Fibroblast of skin of right quadriceps (primary cell): Measurements from ENCODE around the gene CRHR2.
"Not testable (repeated sequence)": the region's sequence is repeated elsewhere in the genome, so short reads cannot be mapped to it uniquely, and the experiment has no call there.

Experiments
- DNase-seq: peaks from one replicate; pipeline ENCODE4 v3.0.0-alpha.2; 2013

Gene CRHR2

DNA sequence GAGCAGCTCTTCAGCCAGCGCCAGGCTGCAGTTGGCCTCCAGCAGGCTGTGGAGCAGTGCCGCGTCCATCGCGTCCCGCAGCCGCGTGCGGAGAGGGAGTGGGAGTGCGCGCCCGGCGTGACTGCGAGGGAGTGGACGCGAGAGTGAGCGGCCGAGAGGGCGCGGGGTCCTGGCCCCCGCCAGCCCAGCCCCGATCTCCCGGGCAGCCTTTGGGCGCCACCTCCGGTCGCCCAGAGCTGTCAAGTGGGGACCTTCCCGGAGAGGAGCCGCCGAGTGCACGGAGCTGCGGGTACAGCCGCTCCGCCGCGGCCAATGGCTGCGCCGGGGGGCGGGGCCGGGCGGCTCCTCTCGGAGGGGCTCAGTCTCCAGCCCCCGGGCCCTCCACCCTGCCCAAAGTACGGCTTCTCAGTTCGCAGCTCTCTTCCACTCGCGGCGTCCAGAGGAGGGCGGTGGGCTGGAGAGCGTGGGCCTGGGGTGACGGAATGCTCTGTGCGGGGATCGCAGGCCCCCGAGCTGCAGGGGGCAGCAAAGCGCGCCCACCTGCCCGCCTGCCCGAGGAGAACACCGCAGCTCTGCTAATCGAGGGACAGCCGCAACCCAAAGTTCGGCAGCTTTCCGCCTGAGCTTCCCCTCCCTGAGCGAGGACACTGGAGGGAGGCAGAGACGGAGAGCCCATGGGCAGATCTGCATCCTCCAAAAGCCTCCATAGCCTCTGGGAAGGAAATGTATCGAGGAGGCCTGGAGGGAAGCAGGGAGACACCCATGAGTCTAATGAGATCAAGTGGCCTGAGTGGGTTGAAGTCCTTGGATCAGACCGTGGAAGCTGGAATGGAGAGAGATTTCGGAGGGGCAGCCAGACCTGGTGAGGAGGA lies at the start of gene CRHR2:
Gene CRHR2, minus strand, starts transcription at position 245 of the 872 bp plus-strand sequence. Its CDS starts 176 bp downstream, at position 69.
- DNase-seq, result no peak

GRCh38 chr7:30731581-30731980 lies 49.3 kb upstream of the CRHR2 start:
- DNase-seq, result no peak

- no peak for DNase-seq
Measured at GRCh38 chr7:30730996-30731395, 48.7 kb upstream of the CRHR2 start.

GRCh38 chr7:30730097-30730496 lies 47.8 kb upstream of the CRHR2 start:
- no peak for DNase-seq

- no peak for DNase-seq
Measured at GRCh38 chr7:30729642-30730041, 47.4 kb upstream of the CRHR2 start.

- no peak for DNase-seq
Measured at GRCh38 chr7:30728591-30729100, 46.4 kb upstream of the CRHR2 start.

DNA sequence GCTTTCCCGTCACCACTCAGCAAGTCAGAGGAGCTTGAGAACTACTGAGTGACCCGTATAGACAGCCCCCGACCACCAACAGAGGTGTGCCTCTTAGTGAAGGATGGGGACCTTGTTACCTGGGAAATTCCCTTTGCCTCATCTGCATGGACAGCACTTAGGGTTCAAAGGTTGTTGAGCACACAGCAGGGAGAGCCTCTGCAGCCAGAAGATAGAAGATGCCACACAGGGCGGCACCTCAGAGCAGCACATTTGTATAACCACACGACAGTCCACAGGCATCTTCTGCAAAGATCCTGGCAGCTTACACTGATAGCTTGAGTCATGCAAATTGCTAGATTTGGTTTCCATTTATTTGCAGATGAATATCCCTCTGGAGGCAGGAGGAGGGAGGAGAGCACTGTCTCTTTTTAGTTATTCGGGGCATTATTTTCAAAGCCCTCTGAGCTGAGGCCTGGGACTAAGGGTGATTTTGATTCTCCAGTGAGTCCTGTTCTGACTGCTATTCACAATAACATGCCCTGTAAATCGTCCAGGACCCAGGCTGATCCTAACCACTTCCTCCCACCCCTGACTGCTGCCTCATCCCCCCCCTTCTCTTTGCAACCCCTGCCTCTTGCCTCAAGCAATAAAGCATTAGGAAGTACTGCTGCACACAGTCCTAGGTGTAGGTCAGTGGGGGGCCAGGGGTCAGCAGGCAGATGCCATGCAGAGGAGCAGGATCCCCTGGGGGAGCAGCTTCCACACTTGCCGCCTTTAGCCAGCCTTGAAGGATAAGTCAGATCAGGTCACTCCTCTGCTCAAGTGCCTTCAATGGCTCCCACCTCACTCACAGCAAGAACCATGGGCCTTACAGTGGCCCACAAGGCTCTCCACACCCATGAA lies 45.0 kb upstream of the CRHR2 start:
- DNase-seq, result peak; percentile 11

- no peak for DNase-seq
Measured at GRCh38 chr7:30726296-30727006, 44.2 kb upstream of the CRHR2 start.

GRCh38 chr7:30723776-30724175 lies 41.5 kb upstream of the CRHR2 start:
- no peak for DNase-seq

GRCh38 chr7:30722671-30723070 lies 40.4 kb upstream of the CRHR2 start:
- DNase-seq, result no peak

DNA sequence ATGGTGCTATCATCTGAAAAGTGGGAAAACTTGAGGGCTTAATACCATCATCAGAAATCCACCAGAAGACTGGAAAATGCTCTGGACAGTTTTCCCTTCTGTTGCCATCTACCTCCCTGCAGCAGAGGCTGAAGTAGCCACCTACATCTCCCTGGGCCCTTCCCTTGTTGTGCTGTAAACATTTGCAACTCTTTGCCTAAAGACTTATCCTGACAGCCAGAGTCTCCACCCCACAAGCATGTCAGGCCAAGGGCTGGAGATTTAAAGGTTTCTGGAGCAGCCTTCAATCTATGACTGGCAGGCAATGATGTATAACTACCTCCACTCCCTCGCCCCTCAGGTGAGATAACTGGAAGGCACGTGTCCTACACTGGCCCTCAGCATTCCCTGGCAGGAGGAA lies 39.9 kb upstream of the CRHR2 start:
- DNase-seq, result no peak

DNA sequence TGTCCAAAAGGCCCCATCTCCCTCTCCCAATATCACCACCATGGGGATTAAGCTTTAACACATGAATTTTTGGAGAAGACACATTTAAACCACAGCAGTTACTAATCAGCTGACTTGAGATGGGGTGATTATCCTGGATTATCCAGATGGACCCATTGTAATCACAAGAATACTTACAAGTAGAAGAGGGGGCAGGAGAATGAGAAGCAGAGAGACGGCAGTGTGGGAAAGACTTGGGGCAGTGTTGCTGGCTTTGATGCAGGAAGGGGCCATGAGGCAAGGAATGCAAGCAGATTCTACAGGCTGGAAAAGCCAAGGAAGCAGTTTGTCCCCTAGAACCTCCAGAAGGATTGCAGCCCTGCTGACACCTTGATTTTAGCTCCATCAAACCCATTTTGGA lies 39.0 kb upstream of the CRHR2 start:
- no peak for DNase-seq

DNA sequence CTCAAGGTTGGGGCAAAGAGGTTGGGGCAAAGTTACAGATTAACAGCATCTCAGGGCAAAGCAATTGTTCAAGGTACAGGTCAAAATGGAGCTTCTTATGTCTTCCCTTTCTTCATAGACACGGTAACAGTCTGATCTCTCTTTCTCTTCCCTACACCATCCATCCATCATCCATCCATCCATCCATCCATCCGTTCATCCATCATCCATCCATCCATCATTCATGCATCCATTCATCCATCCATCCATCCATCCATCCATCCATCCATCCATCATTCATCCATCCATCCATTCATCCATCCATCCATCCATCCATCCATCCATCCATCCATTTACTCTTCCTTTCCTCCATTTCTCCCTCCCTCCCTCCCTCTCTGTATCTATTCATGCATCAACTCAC lies 37.2 kb upstream of the CRHR2 start:
- not testable (repeated sequence) for DNase-seq

GRCh38 chr7:30717181-30717580 lies 34.9 kb upstream of the CRHR2 start:
- DNase-seq, result no peak

GRCh38 chr7:30714129-30714528 lies 31.9 kb upstream of the CRHR2 start:
- DNase-seq, result no peak

DNA sequence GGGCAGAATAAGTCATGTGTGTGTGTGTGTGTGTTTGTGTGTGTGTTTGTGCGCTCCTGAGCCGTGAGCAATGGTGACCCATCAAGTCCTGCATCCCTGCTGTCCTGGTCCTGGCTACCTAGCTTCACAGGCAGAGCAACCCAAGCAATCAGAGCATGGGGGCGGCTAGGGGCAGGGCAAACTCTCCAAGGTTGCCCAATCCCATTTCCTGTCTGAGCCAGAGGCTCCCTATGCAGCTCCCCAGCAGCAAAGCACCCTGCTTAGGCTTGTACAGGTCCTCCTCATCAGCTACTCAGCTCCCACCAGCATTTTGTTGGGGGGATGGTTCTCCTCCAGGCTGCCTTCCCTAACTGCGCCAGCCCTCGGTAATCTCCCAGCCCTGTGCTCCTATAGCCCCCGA lies 31.1 kb upstream of the CRHR2 start:
- DNase-seq, result no peak

- DNase-seq, result no peak
Measured at GRCh38 chr7:30710669-30711068, 28.4 kb upstream of the CRHR2 start.

DNA sequence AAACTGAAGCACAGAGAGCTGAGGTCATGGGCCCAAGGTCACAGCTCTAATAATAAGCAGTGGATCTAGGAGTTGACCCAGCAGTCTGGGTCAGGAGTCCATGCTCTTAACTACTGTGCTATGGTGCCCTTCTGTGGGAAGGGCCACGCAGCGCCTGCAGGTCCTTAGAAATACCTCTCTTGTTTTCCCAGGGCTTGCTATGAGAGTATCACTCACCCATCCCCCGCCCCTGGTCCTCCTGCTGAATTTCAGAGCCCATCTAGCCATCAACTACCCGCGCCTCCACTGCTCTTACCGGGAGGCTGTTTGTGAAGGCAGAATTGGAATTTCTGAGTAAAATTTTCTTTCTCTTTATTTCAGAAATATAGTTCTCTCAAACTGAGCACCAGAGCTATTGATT lies 27.3 kb upstream of the CRHR2 start:
- DNase-seq, result no peak

- DNase-seq, result peak; percentile 10
Measured at GRCh38 chr7:30708983-30709382, 26.7 kb upstream of the CRHR2 start.

- DNase-seq, result no peak
Measured at GRCh38 chr7:30708412-30708811, 26.2 kb upstream of the CRHR2 start.

DNA sequence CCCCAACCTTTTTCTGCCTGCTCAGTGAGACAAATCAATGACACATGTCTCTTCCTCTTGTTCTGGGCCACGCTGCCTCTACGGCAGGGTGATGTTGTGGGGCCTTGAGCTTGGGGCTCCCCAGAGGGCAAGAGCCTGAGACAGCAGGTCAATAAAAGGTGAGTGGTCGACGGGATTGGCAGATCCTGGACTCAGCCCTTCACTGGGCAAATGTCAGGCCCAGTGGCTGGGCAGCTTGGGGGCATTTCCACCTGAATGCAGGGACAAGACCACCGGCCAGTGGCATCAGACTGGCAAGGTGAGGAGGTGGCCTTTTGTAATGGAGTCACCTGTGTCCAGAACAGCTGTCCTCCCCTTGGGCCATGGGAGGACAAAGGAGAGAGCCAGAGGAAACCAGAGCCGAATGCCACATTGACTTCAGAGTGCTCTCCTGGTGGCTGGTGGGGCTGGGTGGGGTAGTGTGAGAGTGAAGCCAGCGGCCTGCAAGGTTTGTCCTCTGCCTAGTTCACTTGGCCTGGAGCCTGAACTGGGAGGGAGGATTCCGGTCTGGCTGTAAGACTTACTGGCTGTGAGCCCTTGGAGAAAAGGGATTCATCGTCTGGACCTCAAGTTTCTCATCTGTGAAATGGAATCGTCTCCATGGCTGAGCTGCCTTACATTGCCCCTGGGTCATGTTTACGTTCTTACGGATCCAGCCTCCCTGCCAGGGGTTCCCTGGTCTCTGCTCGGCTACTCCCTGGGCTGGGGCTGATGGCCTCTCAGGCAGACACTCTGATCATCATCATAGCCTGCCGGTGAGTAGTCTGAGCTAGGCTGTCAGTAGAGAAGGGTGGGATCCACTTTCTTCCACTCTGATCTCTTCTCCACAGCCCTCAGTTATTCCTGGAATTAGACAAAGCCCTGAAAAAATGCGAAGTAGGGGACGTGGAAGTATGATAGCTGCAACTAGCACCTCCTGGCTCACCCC lies 25.4 kb upstream of the CRHR2 start:
- no peak for DNase-seq

DNA sequence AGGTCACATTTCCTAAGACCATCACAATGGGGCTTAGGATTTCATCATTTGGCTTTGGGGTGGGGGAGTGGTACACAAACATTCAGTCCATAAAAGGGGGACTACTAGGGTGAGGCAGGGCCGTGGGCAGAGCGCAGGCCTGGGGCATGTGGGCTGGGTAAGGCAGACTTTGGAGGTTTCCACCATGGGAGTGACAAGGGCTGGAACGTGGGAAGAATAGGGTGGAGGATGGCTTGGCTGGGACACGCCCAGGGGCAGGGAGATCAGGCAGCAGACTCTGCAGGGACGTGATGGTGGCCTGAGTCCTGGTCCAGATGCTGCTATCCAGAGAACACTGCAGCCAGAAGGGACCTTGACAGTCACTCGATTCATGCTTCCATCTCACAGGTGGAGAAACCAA lies 24.7 kb upstream of the CRHR2 start:
- no peak for DNase-seq
